NK-92 (cell line): ENCODE measurements around the gene FOXB1.

Experiments
- DNase-seq: peaks from one replicate; lab custom pipeline; 2025; ENCODE audit not compliant: unreplicated experiment; lab: John Stamatoyannopoulos, UW

Gene FOXB1

GRCh38 chr15:59998950-59999611 lies 5.0 kb upstream of the FOXB1 start:
- DNase-seq = no peak

GRCh38 chr15:59999612-60000112 lies 4.4 kb upstream of the FOXB1 start:
- no peak for DNase-seq

DNA sequence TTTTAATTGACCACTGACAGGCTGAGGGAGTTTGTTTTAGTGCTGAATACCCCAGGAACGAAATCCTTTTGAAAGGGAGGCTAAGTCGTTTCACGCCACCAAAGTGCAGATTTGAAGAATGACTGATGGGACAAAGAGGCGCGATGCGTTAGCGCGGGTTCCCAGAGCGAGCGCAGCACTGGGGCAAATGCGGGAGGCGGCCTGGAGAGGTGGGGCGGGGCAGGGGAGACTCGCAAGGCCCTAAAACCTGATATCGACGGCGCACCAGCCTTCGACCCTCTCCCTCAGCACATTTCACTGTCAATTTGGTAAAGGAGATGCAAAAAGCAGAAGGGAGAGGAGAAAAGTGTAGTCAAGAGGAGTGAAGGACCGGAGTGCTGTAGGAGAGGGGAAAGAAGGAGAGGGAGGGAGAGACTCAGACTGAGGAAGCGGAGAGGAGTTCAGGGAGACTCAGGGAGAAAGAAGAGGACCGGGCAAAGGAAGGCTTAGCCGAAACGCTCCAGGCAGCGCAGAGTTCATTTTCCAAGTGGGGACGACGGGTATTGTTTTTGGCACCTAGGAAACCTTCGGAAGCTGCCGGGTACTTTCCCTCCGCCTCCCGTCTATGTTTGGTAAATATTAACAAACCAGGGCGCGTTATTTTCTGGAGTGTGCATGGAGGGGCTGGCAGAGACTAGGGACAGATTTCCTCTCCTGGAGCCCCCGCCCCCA lies 3.8 kb upstream of the FOXB1 start:
- DNase-seq = no peak

DNA sequence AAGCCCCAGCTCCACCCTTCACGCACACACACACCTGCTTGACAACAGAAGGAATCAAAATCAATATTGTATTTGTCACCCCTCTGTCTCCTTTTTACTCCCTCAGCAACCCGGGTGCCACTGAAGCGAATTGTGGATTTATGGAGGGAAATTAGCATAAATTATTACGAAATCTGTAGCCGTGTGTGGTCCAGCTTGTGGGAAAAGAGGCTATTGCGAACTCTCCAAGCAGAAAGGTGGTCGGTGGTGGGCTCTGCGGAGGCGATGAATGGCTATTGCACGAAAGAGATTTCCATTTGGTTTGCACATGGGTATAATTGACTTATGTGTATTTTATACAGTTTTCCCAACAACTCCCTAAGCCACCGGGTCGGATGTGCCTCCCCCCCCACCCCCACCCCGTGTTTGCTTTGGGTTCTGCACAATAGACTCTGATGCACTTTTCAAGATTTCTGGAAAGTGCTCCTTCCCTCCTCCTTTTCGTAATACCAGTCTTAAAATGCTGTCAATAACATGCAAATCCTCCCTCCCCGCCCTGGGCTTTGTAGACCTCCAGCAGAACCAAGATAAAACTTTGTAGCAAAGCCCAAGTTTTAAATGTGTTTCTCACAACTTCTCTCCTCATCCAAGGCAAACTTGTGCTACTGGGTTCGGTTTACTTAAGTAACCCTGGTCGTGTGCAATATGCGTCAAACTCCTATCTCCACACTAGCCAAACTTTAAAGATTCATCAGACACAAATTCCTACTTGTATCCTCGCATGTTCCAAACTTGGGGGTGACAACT lies 3.1 kb upstream of the FOXB1 start:
- DNase-seq = no peak

DNA sequence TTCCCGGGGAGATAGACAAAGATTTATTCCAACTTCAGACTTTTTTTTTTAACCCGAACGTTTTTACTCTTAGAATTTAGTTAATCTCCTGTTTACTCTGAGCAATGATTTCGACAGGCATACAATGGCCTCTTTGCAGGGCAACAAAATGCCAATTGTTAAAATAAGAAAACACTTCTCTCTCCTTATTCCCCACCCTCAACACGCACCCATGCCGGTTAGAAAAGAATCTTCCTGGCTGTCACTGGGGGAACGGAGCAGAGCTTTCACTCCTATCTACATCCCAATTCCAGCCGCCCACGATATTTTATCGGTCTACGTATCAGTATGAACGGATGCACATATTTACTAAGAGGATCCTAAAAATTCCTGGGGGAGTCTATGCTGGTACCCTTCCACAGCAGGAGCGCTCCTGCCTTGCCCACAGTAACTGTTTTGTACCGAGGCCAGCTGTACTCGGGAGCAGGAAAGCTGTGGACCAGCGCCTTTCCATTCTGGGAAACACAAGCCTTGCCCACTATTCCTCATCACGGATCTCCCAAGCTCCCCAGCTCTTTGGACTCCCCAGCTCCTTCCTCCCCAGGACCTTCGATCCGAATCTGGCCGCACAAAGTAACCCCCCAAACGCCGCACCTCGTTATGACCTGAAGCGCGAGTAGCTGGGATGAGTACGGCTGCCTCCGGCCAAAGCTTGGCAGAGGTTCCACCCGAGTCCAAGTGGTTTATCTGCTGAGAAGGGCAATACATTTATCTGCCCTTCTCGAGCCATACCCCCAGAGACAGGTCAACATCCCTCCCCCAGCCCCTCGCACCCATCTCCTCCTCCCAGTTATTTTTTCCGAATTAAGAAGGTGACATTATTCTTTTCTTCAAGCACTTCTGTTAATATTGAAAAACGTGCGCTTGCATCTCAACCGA lies 2.2 kb upstream of the FOXB1 start:
- DNase-seq = no peak

DNA sequence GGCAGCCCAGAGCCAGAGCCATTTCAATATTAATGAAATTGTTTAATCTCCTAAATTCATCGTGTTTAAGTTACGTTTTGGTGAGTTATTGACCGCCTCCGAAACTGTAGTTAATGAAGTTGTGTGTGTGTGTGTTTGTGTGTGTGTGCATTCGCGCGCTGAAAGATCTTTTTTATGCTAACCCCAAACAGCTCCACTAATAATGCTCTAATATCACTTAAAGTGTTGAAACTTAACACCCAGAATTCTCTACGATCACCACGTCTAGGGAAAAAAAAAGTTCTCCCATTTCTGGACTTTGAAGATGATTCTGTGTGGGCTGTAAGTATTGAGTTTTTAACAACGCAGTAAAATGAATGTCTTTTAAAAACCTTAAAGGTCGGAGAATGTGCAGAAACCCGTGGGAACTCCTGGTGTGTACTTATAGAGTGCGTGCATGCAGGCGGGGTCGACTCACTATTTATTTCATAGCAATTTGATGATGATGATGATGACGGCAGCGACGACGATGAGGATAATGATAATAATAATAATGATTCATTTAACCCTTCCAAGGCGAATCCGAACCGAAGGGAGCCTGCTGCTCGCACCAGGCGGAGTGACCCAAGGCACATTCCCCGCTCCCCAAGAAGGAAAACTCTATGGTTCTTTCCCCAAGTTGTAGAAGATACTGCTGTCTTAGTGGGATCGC lies 1.4 kb upstream of the FOXB1 start:
- DNase-seq = no peak

- no peak for DNase-seq
These were observed 685 bp upstream of the FOXB1 start for GRCh38 chr15:60003243-60004008.

DNA sequence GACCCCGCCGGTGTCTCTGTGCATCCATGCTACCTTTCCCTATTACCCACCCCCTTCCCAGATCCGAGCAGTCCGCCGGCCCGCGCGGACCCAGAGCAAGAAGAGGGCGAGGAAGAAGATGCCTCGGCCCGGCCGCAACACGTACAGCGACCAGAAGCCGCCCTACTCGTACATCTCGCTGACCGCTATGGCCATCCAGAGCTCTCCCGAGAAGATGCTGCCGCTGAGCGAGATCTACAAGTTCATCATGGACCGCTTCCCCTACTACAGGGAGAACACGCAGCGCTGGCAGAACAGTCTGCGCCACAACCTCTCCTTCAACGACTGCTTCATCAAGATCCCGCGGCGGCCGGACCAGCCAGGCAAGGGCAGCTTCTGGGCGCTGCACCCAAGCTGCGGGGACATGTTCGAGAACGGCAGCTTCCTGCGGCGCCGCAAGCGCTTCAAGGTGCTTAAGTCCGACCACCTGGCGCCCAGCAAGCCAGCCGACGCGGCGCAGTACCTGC lies 788 bp downstream of the FOXB1 start:
- DNase-seq = no peak

DNA sequence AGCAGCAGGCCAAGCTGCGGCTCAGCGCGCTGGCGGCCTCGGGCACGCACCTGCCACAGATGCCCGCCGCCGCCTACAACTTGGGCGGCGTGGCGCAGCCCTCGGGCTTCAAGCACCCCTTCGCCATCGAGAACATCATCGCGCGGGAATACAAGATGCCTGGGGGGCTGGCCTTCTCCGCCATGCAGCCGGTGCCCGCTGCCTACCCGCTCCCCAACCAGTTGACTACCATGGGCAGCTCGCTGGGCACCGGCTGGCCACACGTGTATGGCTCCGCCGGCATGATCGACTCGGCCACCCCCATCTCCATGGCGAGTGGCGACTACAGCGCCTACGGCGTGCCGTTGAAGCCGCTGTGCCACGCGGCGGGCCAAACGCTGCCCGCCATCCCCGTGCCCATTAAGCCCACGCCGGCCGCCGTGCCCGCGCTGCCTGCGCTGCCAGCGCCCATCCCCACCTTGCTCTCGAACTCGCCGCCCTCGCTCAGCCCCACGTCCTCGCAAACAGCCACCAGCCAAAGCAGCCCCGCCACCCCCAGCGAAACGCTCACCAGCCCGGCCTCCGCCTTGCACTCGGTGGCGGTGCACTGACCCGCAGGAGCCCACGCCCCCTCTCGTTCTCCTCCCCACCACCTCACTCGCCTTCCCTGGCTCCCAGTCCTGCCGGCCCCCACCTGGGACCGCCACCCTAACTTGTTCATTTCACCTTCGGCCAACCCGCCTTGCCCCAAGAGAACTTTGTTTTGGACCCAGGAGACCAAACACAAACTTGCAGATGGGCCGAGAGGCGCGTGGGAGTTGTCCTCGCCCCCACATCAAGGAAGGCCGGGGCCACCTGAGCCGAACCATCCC lies 1.5 kb downstream of the FOXB1 start:
- DNase-seq = no peak

DNA sequence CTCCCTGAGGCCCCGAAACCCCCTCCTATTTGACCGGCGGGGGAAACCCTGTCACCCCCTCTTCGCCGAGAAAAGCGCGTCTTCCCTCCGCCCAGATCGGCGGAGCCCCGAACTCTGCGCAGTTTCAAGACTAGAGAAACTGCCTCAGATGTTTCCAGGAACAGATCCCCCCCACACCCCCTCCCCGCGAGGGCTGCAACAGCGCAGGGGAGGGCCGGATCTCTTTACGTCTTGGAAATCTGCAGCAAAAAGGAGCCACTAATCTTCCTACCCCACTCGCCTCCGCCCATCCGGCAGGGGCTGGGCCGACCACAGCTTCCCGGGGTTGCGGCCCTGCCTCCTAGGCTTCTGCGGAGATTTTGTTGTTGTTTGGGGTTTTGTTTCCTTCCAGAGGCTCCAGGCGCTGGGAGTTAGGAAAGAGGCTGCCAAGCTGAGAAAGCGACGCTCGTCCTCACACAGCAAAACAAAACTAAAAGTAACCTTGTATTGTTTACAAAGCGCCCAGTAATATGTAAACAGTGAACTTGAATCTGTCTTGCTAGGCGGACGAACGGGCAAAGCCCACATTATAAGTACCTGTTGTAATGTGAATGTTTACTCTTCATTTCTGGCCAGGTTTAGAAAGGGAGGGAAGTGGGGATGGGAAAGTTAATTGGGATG lies 2.2 kb downstream of the FOXB1 start:
- no peak for DNase-seq

DNA sequence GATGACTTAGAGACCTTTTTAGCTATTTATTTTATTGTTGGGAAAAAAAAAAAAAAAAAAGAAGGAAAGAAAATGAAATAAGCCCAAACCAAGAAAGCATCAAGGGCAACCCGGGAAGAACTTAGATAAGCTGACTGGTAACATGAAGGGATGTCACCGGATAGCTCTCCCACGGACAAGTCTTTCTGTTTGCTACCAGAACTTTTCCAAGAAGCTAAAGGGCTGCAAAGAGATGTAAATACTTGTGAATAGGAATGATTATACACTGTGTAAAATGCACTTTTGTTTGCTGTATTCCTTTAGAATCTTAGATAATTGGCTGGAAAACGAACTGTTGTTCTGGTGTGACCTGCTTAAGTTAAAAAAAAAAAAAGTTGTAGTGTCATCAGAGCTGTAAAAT lies 2.8 kb downstream of the FOXB1 start:
- DNase-seq = no peak

GRCh38 chr15:60009124-60009960 lies 5.2 kb downstream of the FOXB1 start:
- no peak for DNase-seq

DNA sequence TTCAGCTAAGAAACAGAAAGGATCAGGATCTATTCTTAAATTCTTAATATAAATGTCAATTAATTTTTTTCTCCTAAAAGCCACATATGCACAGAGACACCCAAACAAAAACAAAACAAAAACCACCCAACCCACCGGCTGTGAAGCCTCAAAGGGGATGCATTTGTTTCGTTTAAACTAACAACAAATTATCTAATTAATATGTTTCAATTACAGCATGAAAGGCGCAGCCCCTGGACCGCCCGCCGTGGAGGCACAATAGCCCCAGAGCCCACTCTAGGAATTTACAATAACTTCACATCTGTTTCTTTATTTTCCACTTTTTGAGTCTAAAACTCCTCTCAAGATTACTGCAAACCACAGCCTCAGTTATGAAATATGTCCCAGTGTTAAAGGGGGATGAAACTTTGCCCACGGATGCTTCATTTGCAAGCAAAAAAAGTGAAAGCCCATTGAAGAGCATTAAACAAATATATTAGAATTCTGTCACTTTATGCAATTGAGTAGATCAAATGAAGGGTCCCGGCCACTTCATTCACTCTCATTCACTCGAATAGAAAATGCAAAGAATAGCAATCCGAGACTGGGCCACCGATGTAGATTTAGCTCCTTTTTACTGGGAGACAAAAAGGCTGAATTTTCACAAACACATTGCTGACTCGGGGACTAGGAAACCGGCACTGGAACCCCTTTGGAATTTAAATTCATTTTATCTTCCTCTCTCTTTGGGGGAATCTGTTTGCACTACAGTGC lies 6.0 kb downstream of the FOXB1 start:
- DNase-seq = no peak

DNA sequence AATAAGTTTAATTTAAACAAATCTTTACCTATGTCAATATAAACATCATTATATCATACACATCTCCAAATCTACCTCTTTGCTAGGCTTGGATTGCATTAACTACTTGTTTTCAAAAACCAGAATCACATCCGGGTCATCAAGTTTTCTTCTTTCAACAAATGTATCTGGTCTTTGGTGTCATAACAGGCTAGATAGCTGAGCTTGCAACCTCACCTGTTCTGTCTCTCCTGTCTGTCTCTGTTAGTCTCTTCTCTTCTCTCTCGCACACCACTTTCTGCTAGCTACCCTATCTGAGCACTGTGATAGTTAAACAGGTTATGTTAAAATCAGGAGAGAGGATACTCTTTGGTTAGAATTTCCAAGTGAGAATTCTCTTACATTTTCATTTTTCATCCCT lies 6.7 kb downstream of the FOXB1 start:
- no peak for DNase-seq

DNA sequence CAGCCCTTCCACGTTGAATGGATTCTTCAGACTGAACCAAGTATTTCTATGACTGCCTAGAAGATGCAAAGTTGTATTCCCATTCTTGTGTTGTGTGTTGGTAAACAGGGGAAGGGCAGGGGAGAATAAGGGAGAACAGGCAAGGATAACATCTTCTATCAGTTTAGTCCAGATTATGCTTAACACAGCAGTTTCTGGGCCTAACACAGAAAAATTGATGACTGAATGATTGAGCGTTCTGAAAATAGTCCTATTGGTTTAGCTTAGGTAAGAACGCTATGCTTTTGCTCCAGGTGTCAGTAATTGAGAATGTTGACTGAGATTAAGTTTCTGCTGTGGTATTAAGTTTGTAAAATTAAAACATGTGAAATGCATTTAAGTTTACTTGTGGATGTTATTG lies 8.6 kb downstream of the FOXB1 start:
- DNase-seq = no peak
